ENCODE results near the gene GNAO1.

- TF ChIP-seq CTCF (tag by site-specific recombination; IDR thresholded peaks at IDR 0.05) (no peak), ZNF132 (tag by site-specific recombination; IDR thresholded peaks at IDR 0.05; ENCODE audit: borderline replicate concordance) (no peak), REPIN1 (tag by site-specific recombination; IDR thresholded peaks at IDR 0.05; ENCODE audit: low read depth) (no peak), ZFP69B (tag by site-specific recombination; IDR thresholded peaks at IDR 0.05) (no peak), ZNF121 (tag by site-specific recombination; IDR thresholded peaks at IDR 0.05) (no peak), ZFP41 (tag by site-specific recombination; IDR thresholded peaks at IDR 0.05; ENCODE audit: borderline replicate concordance) (no peak), ZNF292 (tag by site-specific recombination; IDR thresholded peaks at IDR 0.05; ENCODE audit: borderline replicate concordance, low read depth) (no peak), ZNF530 (tag by site-specific recombination; IDR thresholded peaks at IDR 0.05; ENCODE audit: low read depth) (no peak), BCL11A (tag by site-specific recombination; IDR thresholded peaks at IDR 0.05; ENCODE audit: low read depth) (no peak), ZNF654 (tag by site-specific recombination; IDR thresholded peaks at IDR 0.05; ENCODE audit: low read depth) (no peak), ZNF140 (tag by site-specific recombination; IDR thresholded peaks at IDR 0.05) (no peak), ZNF324 (tag by site-specific recombination; IDR thresholded peaks at IDR 0.05) (no peak), ZSCAN23 (tag by site-specific recombination; IDR thresholded peaks at IDR 0.05) (no peak)
Observed at GRCh38 chr16:56332464-56333079, 141.3 kb downstream of the GNAO1 start.

Data from HEK293 (cell line).